ENCODE measurements around the gene SH3TC1.

- TF ChIP-seq POLR2AphosphoS5 (IDR thresholded peaks at IDR 0.05) (no peak), CTCF (IDR thresholded peaks at IDR 0.05) (peak in 5 of 6 experiments; percentile 11 to 46 (median 21)), POLR2A (IDR thresholded peaks at IDR 0.05) (no peak)
Measured at GRCh38 chr4:8192748-8193738, 6.0 kb upstream of the SH3TC1 start.
